Measurements from ENCODE around the gene TRA2A.
"Not testable (repeated sequence)": the region's sequence is repeated elsewhere in the genome, so short reads cannot be mapped to it uniquely, and the experiment has no call there.

The TRA2A gene

GRCh38 chr7:23491502-23491901 is 40.3 kb downstream of the TRA2A start:
- DNase-seq = no peak

DNA sequence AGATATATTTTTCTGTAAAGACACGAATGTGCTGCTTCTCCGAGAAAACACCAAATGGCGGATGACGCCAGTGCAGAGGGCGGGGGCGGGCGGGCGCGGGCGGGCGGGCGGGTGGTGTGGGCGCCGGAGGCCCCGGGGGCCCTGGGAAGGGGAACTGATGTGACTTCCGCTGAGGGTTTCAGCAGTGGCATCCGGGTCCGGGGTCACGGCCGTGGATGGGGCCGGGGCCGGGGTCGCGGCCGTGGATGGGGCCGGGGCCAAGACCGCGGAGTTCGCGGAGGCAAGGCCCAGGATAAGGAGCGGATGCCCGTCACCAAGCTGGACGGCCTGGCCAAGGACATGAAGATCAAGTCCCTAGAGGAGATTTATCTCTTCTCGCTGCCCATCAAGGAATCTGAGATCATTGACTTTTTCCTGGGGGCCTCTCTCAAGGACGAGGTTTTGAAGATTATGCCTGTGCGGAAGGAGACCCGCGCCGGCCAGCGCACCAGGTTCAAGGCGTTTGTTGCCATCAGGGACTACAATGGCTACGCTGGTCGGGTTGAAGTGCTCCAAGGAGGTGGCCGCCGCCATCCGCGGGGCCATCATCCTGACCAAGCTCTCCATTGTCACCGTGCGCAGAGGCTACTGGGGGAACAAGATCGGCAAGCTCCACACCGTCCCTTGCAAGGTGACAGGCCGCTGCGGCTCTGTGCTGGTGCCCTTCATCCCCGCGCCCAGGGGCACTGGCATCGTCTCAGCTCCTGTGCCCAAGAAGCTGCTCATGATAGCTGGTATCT is 41.2 kb downstream of the TRA2A start:
- peak; percentile 29 for DNase-seq

DNA sequence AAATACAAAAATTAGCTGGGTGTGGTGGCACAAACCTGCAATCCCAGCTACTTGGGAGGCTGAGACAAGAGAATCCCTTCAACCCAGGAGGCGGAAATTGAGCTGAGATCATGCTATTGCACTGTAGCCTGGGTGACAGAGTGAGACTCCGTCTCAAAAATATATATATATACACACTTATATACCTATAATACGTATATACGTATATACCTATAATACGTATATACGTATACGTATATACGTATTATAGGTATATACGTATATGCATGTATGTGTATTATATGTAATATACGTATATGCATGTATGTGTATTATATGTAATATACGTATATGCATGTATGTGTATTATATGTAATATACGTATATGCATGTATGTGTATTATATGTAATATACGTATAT is 43.1 kb downstream of the TRA2A start:
- not testable (repeated sequence) for DNase-seq

- no peak for DNase-seq
Measured at GRCh38 chr7:23487670-23488069, 44.1 kb downstream of the TRA2A start.

GRCh38 chr7:23486002-23486773 is 45.6 kb downstream of the TRA2A start:
- no peak for DNase-seq

DNA sequence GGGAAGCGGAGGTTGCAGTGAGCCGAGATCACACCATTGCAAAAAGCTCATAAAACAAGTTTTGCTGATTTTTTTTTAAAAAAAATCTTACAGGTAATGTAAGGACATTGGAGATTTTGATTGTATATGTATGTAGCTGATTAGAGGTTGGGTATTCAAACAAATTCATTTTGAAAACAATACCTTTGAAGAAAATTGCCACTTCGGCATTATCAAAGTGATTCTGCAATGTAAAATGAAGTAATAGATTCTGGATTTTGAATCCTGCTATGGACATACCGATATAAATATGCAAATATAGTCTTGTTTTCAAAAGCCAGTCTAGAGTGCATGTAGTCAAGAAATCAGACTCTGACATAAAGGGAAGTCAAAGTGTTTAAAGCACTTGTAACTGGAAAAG is 49.1 kb downstream of the TRA2A start:
- DNase-seq = no peak

DNA sequence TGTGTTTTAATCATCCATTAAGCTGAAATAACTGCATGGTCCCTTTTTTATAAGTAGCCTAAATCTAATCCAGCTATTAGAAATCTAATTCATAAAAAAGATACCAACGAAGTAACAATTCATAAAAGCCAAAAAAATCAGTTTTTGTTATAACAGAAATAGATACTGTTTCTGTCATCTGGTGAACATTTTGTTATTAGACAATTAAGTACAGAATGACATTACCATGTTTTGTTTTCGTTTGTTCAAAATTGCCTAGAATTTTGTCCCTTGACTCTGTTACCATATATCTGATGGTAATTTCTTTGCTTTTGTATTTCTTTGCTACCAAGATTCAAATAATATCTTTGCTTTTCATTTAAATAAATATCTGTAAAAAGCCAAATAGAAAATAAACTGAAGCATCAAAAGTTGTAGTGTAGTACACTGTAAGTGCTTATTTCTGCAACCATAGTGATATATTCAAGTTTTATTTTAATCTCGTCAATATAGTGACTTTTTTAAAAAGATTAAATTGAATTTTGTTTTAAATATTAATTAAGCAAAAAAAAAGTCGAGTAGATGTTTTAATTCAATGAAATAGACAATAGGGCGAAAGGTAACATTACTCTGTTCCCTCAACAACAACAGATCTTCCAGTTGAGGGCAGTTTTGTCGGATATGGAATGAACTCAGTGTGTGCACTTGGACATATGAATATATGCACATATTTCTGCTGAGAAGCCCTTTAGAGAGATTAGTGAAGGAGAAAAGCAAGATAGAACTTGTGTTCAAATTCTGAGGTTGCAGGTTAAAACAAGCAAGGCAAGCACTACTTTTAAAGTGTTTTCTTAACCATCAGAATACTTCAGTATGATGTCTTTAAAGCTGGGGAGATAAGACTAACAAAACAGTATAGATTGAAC is 53.6 kb downstream of the TRA2A start:
- no peak for DNase-seq

GRCh38 chr7:23477157-23477499 is 54.7 kb downstream of the TRA2A start:
- no peak for DNase-seq

- no peak for DNase-seq
Measured at GRCh38 chr7:23476286-23477156, 55.3 kb downstream of the TRA2A start.

DNA sequence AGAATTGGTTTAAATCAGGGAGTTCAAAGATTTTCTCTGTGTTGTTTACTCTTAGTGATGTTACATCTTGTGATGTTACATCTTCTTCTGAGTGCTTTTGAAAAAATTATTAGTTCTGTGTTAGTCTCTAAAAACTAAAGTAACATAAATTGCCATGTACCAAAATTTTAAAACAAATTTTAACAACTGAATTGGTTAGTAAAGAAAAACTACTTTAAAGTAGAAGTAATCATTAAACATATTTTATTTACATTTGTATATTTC is 56.3 kb downstream of the TRA2A start:
- no peak for DNase-seq

DNA sequence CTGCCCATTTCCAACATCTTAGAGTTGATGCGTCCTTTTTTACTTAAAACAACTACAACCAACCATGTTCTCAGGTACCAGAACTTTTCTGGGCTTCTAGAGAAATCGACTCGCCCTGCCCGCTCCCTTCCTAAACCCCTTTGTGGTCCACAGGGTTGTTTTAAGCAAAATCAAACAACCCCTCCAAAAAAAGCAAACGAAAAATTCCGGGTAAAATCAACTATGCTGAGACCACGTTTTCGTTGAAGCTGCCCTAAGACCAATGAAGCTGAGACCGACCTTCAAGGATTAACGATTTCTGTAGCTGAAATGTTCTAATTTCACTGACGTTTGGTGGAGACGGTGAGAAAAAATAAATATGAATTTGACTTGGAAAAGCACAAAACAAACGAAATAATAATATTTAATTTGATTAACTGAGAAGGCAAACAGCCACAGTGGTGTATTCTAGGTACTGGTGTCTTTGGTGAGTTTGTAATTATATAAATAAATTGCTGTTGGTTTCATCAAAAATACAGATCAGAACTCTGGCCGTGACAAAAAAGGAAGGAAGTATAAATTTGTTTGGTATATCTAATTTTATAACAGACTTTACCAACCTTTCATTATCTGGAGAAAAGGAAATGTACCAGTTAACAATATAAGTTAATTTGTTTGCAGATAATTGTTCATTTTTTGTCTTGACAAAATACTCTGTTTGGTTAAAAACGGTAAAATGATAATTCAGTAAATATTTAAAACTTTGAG is 56.8 kb downstream of the TRA2A start:
- peak; percentile 40 for DNase-seq

GRCh38 chr7:23474094-23474828 is 57.5 kb downstream of the TRA2A start:
- DNase-seq = peak; percentile 99

DNA sequence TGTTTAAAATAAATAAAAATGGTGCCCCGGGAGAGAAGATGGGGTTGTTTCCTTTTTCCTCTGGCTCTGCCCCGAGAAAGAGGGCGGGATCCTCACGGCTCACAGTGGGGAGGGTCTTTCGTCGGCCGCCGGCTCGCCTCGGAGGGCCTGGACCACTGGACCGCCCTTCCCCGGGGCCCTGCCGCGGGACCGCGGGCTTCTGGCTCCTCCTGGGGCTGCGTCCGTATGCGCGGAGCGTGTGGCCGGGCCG is 58.0 kb downstream of the TRA2A start:
- DNase-seq = no peak

- peak; percentile 47 for DNase-seq
Measured at GRCh38 chr7:23472956-23473843, 58.6 kb downstream of the TRA2A start.

DNA sequence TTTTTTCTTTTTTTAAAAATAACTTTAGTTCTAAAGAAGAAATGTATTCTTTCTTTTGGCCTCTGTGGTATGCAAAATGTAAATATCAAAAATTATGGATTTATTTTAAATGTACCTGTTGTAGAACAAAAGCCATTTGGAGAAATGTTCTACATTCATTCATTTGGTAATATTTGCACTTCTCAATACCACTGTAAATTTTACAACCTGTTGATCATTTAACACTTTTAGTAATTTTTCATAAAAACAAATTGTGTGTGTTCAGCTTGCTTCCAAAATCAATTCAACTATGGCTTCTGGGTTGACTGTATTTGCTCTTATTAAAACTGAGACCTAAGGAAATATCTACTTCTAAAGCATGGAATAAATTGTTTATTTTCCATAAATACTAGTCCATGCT is 59.2 kb downstream of the TRA2A start:
- DNase-seq = no peak

DNA sequence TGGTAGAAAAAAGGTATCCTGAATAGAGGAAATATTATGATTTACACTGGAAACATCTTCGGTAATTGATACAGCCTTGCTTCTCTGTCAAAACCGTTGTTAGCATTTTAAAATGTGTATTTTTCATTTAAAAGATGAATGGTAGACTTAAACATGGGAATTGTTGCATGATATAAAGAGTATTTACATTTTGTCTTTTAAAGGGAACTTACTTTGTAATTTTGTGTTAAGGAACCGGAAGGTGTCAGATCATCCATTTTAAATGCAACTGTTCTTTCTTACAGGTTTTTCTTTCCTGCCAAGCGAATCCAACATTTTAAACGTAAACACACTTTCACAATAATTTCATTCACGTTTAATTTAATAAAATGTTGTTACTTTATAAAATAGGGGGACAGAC is 59.7 kb downstream of the TRA2A start:
- DNase-seq = peak; percentile 16

DNA sequence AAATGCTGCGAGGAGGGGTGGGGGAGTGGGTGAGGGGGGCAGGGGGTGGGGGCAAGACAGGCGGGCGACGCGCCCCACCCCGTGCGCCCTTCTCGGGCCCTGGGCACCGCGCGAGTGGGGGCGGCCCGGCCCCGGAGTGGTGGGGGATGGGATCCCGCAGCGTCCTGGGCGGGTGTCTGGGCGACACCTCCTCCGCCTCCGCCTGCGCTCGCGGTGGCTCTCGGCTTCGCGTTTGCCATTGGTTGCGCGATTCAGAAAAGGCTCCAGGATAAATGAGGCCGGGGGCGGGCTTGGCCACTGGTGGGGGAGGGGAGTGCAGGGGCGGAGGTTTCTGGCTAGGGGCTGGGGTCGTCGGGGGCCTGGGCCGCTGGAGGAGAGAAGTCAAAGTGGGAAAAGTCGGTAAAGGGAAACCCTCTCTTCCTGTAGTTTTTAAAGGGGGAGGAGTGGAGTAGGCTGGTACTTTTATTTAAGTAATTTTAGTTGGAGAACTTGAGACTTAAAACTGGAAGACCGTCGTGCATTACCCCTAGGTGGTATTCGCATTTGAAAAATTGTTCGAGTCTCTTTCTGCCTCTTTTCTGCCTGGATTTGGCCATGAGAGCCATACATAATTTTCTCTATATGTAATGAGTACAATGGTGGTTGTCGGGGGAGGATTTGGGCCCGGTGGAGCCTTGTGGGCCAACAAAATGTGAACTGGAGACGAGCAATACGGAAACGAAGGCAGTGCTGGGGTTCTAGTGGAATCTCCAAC is 60.5 kb downstream of the TRA2A start:
- peak; percentile 97 for DNase-seq

DNA sequence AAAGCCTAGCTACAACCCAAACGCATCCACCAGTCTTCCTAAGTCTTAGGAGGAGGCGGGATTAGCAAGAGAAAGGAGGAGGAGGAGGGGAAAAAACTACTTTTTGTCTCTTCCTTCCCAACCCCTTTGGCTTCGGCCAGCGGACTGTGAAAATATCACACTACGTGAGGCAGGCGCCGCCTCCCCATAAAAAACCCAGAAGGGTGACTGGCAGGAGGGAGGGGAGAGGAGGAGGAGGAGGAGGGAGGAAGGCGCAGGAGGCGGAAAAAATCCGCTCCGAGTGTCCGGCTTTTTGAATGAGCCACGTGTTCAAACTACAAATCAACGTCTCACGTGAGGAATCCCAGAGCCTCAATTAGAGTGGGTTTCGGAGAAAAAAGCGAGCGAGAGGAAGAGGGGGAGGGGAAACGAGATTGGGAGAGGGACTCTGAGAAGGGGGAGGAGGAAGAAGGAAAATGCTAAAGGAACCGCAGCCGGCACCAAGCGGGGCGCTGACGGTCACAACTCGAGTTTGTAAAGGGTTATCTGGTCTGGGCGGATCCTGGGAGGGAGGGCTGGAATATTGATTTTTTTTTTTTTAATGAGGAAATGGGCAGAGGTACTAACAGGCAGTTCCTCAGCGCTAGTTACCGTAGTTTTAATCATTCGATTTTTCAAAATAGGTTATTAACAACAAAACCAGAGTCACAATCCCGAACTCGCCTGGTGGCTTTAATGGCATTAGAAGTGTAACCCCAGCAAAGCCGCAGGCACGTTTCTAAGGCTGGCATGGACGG is 61.3 kb downstream of the TRA2A start, which contains the start of gene IGF2BP3:
Gene IGF2BP3 (minus strand): TSS at position 162 of the 776 bp plus-strand sequence. CDS start 381 bp downstream, outside the sequence.
- peak; percentile 87 for DNase-seq

DNA sequence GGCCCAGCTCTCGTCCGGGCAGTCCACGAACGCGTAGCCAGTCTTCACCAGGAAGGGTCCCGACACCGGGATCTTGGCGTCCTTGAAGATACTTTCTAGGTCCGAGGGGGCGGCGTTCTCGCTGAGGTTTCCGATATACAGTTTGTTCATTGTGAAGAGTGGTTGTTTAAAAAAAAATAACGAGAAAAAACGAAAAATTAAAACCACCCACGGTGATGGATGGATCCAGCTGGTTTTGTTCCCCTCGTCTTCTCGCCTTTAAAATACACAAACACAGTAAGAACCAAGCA is 61.9 kb downstream of the TRA2A start:
- DNase-seq = no peak

Measured in NCI-H345 (cell line).